H1 (cell line): ENCODE data around the gene MYO9B. TPM values are rescaled to one million over a fixed set of nuclear protein-coding genes. Genes with fewer than 3 reads are reported as not detected.
"Not testable (repeated sequence)": the region's sequence is repeated elsewhere in the genome, so short reads cannot be mapped to it uniquely, and the experiment has no call there.

Experiments used
- CTCF ChIA-PET: fragments of 300-600 bp; sonication (Branson Sonifier 250); formaldehyde crosslinking; loops from one replicate; lab custom pipeline; 2021; ENCODE audit not compliant: partially characterized antibody; lab: Charles Lee
- POLR2A ChIA-PET: fragments of 300-600 bp; sonication (Branson Sonifier 250); formaldehyde crosslinking; loops from one replicate; lab custom pipeline; 2021; ENCODE audit warnings: inconsistent platforms; ENCODE audit not compliant: partially characterized antibody; lab: Charles Lee
- DNase-seq, 2 experiments: peaks; one replicate each; pipeline versions ENCODE4 v3.0.0 to v3.0.0-alpha.2; 2010 to 2022; ENCODE audit warnings: low spot score in 2 of 2, low read depth in 1 of 2, mixed read lengths in 1 of 2
- FAIRE-seq: peaks from 2 replicates; lab custom pipeline; 2011; peaks lifted over from hg19 to GRCh38; lab: Jason Lieb, UNC
- H2AFZ ChIP-seq: 2 replicates; pipeline ENCODE4 v1.8.1; 2012; ENCODE audit warnings: low read length, inconsistent platforms
- H2AK5ac ChIP-seq: 2 replicates; pipeline ENCODE4 v1.6.1; 2013; ENCODE audit warnings: low read depth, low read length
- H2BK120ac ChIP-seq: replicated peaks from 2 replicates; pipeline ENCODE3; 2013; ENCODE audit warnings: low read depth, low read length, inconsistent platforms
- H2BK12ac ChIP-seq: 2 replicates; pipeline ENCODE4 v1.6.1; 2013; ENCODE audit warnings: low read depth, low read length
- H2BK15ac ChIP-seq: 2 replicates; pipeline ENCODE4 v1.6.1; 2013; ENCODE audit warnings: low read length
- H2BK20ac ChIP-seq: 2 replicates; pipeline ENCODE4 v1.6.1; 2013; ENCODE audit warnings: low read length
- H2BK5ac ChIP-seq: 2 replicates; pipeline ENCODE4 v1.6.1; 2013; ENCODE audit warnings: low read depth, low read length
- H3K14ac ChIP-seq: 2 replicates; pipeline ENCODE4 v1.6.1; 2013; ENCODE audit warnings: inconsistent platforms; ENCODE audit not compliant: insufficient read length
- H3K18ac ChIP-seq: 2 replicates; pipeline ENCODE4 v1.6.1; 2013; ENCODE audit warnings: low read length; ENCODE audit errors: extremely low read depth
- H3K23ac ChIP-seq: 2 replicates; pipeline ENCODE4 v1.6.1; 2013; ENCODE audit warnings: inconsistent platforms; ENCODE audit not compliant: insufficient read length
- H3K23me2 ChIP-seq: 2 replicates; pipeline ENCODE4 v1.6.1; 2013; ENCODE audit warnings: low read depth, low read length
- H3K27ac ChIP-seq: 2 replicates; pipeline ENCODE4 v1.6.1; 2011; ENCODE audit warnings: low read depth, low read length, inconsistent platforms
- H3K27me3 ChIP-seq, 4 experiments: replicated peaks in 1 of 4; 1 replicate in 1 of 4; 2 replicates in 3 of 4; pipeline versions ENCODE4 v1.6.1 to v1.8.1; 2011 to 2013; ENCODE audit warnings: low read length in 3 of 4, mild to moderate bottlenecking in 3 of 4, inconsistent platforms in 2 of 4, mixed read lengths in 2 of 4, moderate library complexity in 1 of 4; ENCODE audit not compliant: control insufficient read depth in 3 of 4, insufficient read depth in 3 of 4; ENCODE audit errors: extremely low read depth in 1 of 4
- H3K36me3 ChIP-seq, 4 experiments: 2 replicates each; pipeline versions ENCODE4 v1.6.1 to v1.8.1; 2011 to 2013; ENCODE audit warnings: mild to moderate bottlenecking in 4 of 4, low read length in 3 of 4, moderate library complexity in 2 of 4, control low read depth in 1 of 4, inconsistent platforms in 1 of 4; ENCODE audit not compliant: insufficient read depth in 4 of 4, control insufficient read depth in 2 of 4
- H3K4ac ChIP-seq: replicated peaks from 2 replicates; pipeline ENCODE3; 2013; ENCODE audit warnings: low read length, low read depth, mixed read lengths, inconsistent platforms; ENCODE audit not compliant: insufficient read length
- H3K4me1 ChIP-seq, 4 experiments: replicated peaks in 1 of 4; 1 replicate in 1 of 4; 2 replicates in 3 of 4; pipeline versions ENCODE4 v1.6.1 to v1.8.1; 2011 to 2013; ENCODE audit warnings: low read length in 3 of 4, inconsistent platforms in 2 of 4, mixed read lengths in 1 of 4; ENCODE audit not compliant: insufficient read depth in 4 of 4, control insufficient read depth in 3 of 4
- H3K4me2 ChIP-seq, 2 experiments: 2 replicates each; pipeline versions ENCODE4 v1.6.1 to v1.8.1; 2011 to 2013; ENCODE audit warnings: low read depth in 2 of 2, low read length in 2 of 2, control low read depth in 1 of 2, inconsistent platforms in 1 of 2, mild to moderate bottlenecking in 1 of 2; ENCODE audit not compliant: insufficient read depth in 1 of 2
- H3K4me3 ChIP-seq, 4 experiments: fragments of 200-600, 300-600 bp in 1 of 4; sonication (generic), shearing (Covaris generic), sonication (Bioruptor Twin) in 1 of 4; 2 replicates each; pipeline versions ENCODE4 v1.5.1 to v1.8.1; 2011 to 2016; ENCODE audit warnings: low read length in 4 of 4, low read depth in 3 of 4, control low read depth in 2 of 4, inconsistent platforms in 2 of 4, mild to moderate bottlenecking in 2 of 4, mixed read lengths in 1 of 4, moderate library complexity in 1 of 4; ENCODE audit not compliant: insufficient read depth in 2 of 4; ENCODE audit errors: extremely low read depth in 1 of 4
- H3K56ac ChIP-seq: replicated peaks from 2 replicates; pipeline ENCODE3; 2013; ENCODE audit warnings: low read depth, mild to moderate bottlenecking, mixed read lengths, low read length, inconsistent platforms; ENCODE audit not compliant: insufficient read length
- H3K79me1 ChIP-seq: 2 replicates; pipeline ENCODE4 v1.6.1; 2013; ENCODE audit warnings: low read depth, low read length, control low read depth
- H3K79me2 ChIP-seq, 2 experiments: 2 replicates each; pipeline versions ENCODE4 v1.6.1 to v1.8.1; 2012 to 2013; ENCODE audit warnings: low read length in 2 of 2, mild to moderate bottlenecking in 2 of 2, inconsistent platforms in 1 of 2; ENCODE audit not compliant: insufficient read depth in 2 of 2, control insufficient read depth in 1 of 2
- H3K9ac ChIP-seq, 4 experiments: replicated peaks in 1 of 4; 1 replicate in 1 of 4; 2 replicates in 3 of 4; pipeline versions ENCODE4 v1.6.1 to v1.8.1; 2011 to 2013; ENCODE audit warnings: low read depth in 3 of 4, low read length in 3 of 4, control low read depth in 2 of 4, mild to moderate bottlenecking in 2 of 4, moderate library complexity in 2 of 4, inconsistent platforms in 1 of 4; ENCODE audit errors: extremely low read depth in 1 of 4
- H3K9me3 ChIP-seq, 2 experiments: 2 replicates each; pipeline versions ENCODE4 v1.6.1 to v1.8.1; 2012 to 2013; ENCODE audit warnings: mild to moderate bottlenecking in 2 of 2, moderate library complexity in 2 of 2, control low read depth in 1 of 2, inconsistent platforms in 1 of 2, low read depth in 1 of 2, low read length in 1 of 2, mixed read lengths in 1 of 2; ENCODE audit not compliant: insufficient read depth in 2 of 2
- H4K20me1 ChIP-seq, 2 experiments: replicated peaks in 1 of 2; 2 replicates each; pipeline versions ENCODE3 to v1.8.1; 2011 to 2013; ENCODE audit warnings: inconsistent platforms in 2 of 2, low read length in 2 of 2, mild to moderate bottlenecking in 1 of 2; ENCODE audit not compliant: insufficient read depth in 2 of 2, control insufficient read depth in 1 of 2
- H4K5ac ChIP-seq: 2 replicates; pipeline ENCODE4 v1.6.1; 2013; ENCODE audit warnings: low read length, low read depth, mixed read lengths, inconsistent platforms; ENCODE audit not compliant: insufficient read length
- H4K8ac ChIP-seq: 2 replicates; pipeline ENCODE4 v1.8.0; 2013; ENCODE audit warnings: mild to moderate bottlenecking, moderate library complexity, low read length, inconsistent platforms; ENCODE audit not compliant: insufficient read depth; ENCODE audit errors: extremely low read depth
- H4K91ac ChIP-seq: replicated peaks from 2 replicates; pipeline ENCODE3; 2013; ENCODE audit warnings: low read length, mixed read lengths, inconsistent platforms; ENCODE audit not compliant: insufficient read length
- WGBS, 2 experiments: shearing (Covaris generic) in 1 of 2; methylation state at CpG; one replicate each; pipeline versions ENCODE4 v1.1.6 to v1.1.7; 2013 to 2015; ENCODE audit warnings: low lambda C conversion rate in 2 of 2, mixed read lengths in 2 of 2, inconsistent platforms in 1 of 2, low coverage in 1 of 2, missing lambda C conversion rate in 1 of 2; ENCODE audit not compliant: insufficient replicate concordance in 2 of 2, insufficient coverage in 1 of 2, insufficient read length in 1 of 2; ENCODE audit errors: extremely low coverage in 1 of 2, missing lambda C conversion rate in 1 of 2; 5-methylcytosine and 5-hydroxymethylcytosine counted together
- polyA plus RNA-seq, 7 experiments: library from polyadenylated mRNA; depleted of rRNA in 3 of 7; stranded (reverse) in 5 of 7; unstranded in 2 of 7; fragments of >200 nt in 5 of 7; fragments of 200-250 nt in 2 of 7; gene quantifications; 1 replicate in 5 of 7; 2 replicates in 1 of 7; 4 replicates in 1 of 7; pipeline versions ENCODE4 v1.2.1 to v1.2.3, GENCODE V29; 2011 to 2013; ENCODE audit warnings: missing spikeins in 2 of 7, mixed read lengths in 2 of 7
- total RNA-seq: library from RNA; stranded (reverse); fragmentation: NEBNext Ultra II Directional; extraction: Animal tissue kit (Norgen Biotek cat#: 25700); gene quantifications from 2 replicates; pipeline ENCODE4 v1.2.1, GENCODE V29; 2021

Gene MYO9B
- total and polyA plus RNA-seq, 2 of the 8 experiments (the other 6 are each of a cell fraction or from before 2014, with no cell fraction given): 27.6 to 77.1 TPM

- H4K5ac ChIP-seq, H3K79me2 ChIP-seq, H4K91ac ChIP-seq, DNase-seq, H3K18ac ChIP-seq, H2BK20ac ChIP-seq, H3K23ac ChIP-seq, H3K36me3 ChIP-seq, H3K4ac ChIP-seq, H2BK120ac ChIP-seq, H2BK5ac ChIP-seq, H2BK12ac ChIP-seq, H3K56ac ChIP-seq, H3K14ac ChIP-seq, H3K4me2 ChIP-seq, H3K4me3 ChIP-seq, H3K27me3 ChIP-seq, H3K27ac ChIP-seq, CTCF ChIA-PET, H3K79me1 ChIP-seq, H4K8ac ChIP-seq, H4K20me1 ChIP-seq, H2AFZ ChIP-seq, H2AK5ac ChIP-seq, H3K9me3 ChIP-seq, H2BK15ac ChIP-seq, H3K23me2 ChIP-seq, FAIRE-seq, H3K9ac ChIP-seq: not testable (repeated sequence)
- H3K4me1 ChIP-seq: peaks cover 7 to 16% (median 12%) of the 10 kb centered on the region in 4 experiments; a peak in 6 of 7 replicates
- POLR2A ChIA-PET: interaction anchor here (0.7 to 1.2 kb wide), 2 partner anchors 60 to 145 kb away, joined by 3 to 5 read pairs; no protein-coding TSS in a partner anchor
- 93% methylated on average over 10 of the region's 10 CpGs; no CpG with 5 or more reads in 1 of the 2 experiments for WGBS, 2 experiments
Measured at GRCh38 chr19:17138052-17138846, 62.7 kb downstream of the MYO9B start.
